Fibroblast of the aortic adventitia (primary cell): ENCODE data around the gene LYL1. TPM values are rescaled to one million over a fixed set of nuclear protein-coding genes. Genes with fewer than 3 reads are reported as not detected.

Experiments
- DNase-seq: peaks from one replicate; pipeline ENCODE4 v3.0.0-alpha.2; 2010; ENCODE audit warnings: low read depth
- H3K4me3 ChIP-seq: 2 replicates; pipeline ENCODE4 v1.5.1; 2011; ENCODE audit warnings: low read depth, mild to moderate bottlenecking, control low read depth, low read length, moderate library complexity
- CTCF ChIP-seq: IDR thresholded peaks from 2 replicates; pipeline ENCODE4 v1.5.1; 2011; ENCODE audit warnings: mild to moderate bottlenecking, low read length, control low read depth, inconsistent platforms; ENCODE audit not compliant: insufficient read depth
- total RNA-seq: library from RNA; depleted of rRNA; stranded (reverse); fragments of >200 nt; gene quantifications from 2 replicates; pipeline ENCODE4 v1.2.3, GENCODE V29; 2012; ENCODE audit warnings: low replicate concordance

The LYL1 gene
- total RNA-seq, 1 donor: 0.63 TPM

GRCh38 chr19:13098277-13099072 lies 4.2 kb downstream of the LYL1 start:
- no peak overlapping the region for H3K4me3 ChIP-seq
- TF ChIP-seq CTCF: no peak
- DNase-seq: no peak

GRCh38 chr19:13097463-13098258 lies 5.0 kb downstream of the LYL1 start:
- no peak for DNase-seq
- TF ChIP-seq CTCF: no peak
- no peak overlapping the region for H3K4me3 ChIP-seq

- no peak overlapping the region for H3K4me3 ChIP-seq
- TF ChIP-seq CTCF: no peak
- no peak for DNase-seq
Observed at GRCh38 chr19:13097033-13097462, 5.6 kb downstream of the LYL1 start.

GRCh38 chr19:13095934-13096927 lies 6.4 kb downstream of the LYL1 start:
- no peak for DNase-seq
- no peak for TF ChIP-seq CTCF
- H3K4me3 ChIP-seq: no peak overlapping the region

- no peak for DNase-seq
- no peak overlapping the region for H3K4me3 ChIP-seq
- TF ChIP-seq CTCF: no peak
Observed at GRCh38 chr19:13095393-13095784, 7.3 kb downstream of the LYL1 start.

- H3K4me3 ChIP-seq: no peak overlapping the region
- no peak for DNase-seq
- no peak for TF ChIP-seq CTCF
Observed at GRCh38 chr19:13094771-13095392, 7.8 kb downstream of the LYL1 start.
